BE2C (cell line): ENCODE measurements around the gene AUNIP.

Experiments used
- DNase-seq: peaks from one replicate; pipeline ENCODE4 v3.0.0-alpha.2; 2020
- H3K27me3 ChIP-seq: fragments of 250-450 bp; sonication (Bioruptor Pico); 2 replicates; pipeline ENCODE4 v1.5.1; 2020; ENCODE audit warnings: mild to moderate bottlenecking
- H3K36me3 ChIP-seq: fragments of 250-450 bp; sonication (Bioruptor Pico); 2 replicates; pipeline ENCODE4 v1.5.1; 2020; ENCODE audit warnings: mild to moderate bottlenecking
- H3K4me1 ChIP-seq: fragments of 250-450 bp; sonication (Bioruptor Pico); 2 replicates; pipeline ENCODE4 v1.5.1; 2020
- H3K4me3 ChIP-seq: 2 replicates; pipeline ENCODE4 v1.5.1; 2011; ENCODE audit warnings: low read depth, low read length
- H3K9me3 ChIP-seq: fragments of 250-450 bp; sonication (Bioruptor Pico); 2 replicates; pipeline ENCODE4 v1.5.1; 2020
- TF ChIP-seq, protein P1 (sequence below): IDR thresholded peaks from 2 replicates; pipeline ENCODE4 v1.5.1; 2012; ENCODE audit warnings: mild to moderate bottlenecking, low read depth, low read length

The AUNIP gene

DNA sequence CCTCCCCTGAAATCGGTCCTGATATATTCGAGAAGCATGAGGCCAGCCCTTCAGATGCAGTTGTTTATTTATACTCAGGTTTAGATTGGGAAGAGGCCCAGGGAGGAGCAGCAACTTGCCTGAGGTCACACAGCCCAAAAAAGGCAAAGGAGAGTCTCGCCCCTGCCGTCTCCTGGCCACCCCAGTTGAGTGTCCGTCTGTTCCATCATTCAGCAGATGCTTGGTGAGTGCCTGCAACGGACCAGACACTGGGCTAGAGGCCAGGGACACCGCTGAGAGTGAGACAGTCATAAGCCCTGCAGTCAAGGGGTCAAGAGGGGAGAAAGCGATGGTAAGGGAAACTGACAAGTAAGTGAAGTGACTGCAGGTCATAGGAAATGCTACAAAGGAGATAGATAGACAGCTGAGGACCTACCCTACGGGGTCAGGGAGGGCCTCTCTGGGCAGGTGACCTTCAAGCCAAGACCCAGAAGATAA is 74.6 kb downstream of the AUNIP start:
- Histone ChIP-seq H3K4me1 (peaks cover 9% of the 10 kb centered on the region), H3K9me3 (no peaks in the 10 kb centered on the region), H3K27me3 (no peaks in the 10 kb centered on the region), H3K4me3 (no peak overlapping the region), H3K36me3 (no peaks in the 10 kb centered on the region)
- no peak for DNase-seq
- TF ChIP-seq, protein P1, sequence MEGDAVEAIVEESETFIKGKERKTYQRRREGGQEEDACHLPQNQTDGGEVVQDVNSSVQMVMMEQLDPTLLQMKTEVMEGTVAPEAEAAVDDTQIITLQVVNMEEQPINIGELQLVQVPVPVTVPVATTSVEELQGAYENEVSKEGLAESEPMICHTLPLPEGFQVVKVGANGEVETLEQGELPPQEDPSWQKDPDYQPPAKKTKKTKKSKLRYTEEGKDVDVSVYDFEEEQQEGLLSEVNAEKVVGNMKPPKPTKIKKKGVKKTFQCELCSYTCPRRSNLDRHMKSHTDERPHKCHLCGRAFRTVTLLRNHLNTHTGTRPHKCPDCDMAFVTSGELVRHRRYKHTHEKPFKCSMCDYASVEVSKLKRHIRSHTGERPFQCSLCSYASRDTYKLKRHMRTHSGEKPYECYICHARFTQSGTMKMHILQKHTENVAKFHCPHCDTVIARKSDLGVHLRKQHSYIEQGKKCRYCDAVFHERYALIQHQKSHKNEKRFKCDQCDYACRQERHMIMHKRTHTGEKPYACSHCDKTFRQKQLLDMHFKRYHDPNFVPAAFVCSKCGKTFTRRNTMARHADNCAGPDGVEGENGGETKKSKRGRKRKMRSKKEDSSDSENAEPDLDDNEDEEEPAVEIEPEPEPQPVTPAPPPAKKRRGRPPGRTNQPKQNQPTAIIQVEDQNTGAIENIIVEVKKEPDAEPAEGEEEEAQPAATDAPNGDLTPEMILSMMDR, result no peak
